ENCODE measurements around the gene PAFAH1B1.
A peak's percentile ranks its signal among the peaks of the same experiment; 100 is the strongest.

Gene PAFAH1B1

GRCh38 chr17:2712300-2713043 is 119.0 kb downstream of the PAFAH1B1 start:
- peaks cover 4% of the 10 kb centered on the region; the same call in 1 of the 2 replicates for H3K27me3 ChIP-seq (ENCODE audit: control insufficient read depth, insufficient read depth, low read length)
- no peaks in the 10 kb centered on the region for H3K9me3 ChIP-seq (ENCODE audit: control insufficient read depth, insufficient read depth, low read length)
- peak overlapping the region; percentile 27 for H3K27ac ChIP-seq (ENCODE audit: low read depth, low read length)
- H3K36me3 ChIP-seq (ENCODE audit: control insufficient read depth, insufficient read depth, low read length), result no peaks in the 10 kb centered on the region
- H3K4me1 ChIP-seq (ENCODE audit: control insufficient read depth, insufficient read depth, low read length), result peaks cover 18% of the 10 kb centered on the region
- H3K4me3 ChIP-seq (ENCODE audit: low read depth, low read length), result peak overlapping the region; percentile 63
- H3K9ac ChIP-seq (ENCODE audit: low read depth, low read length), result 0 out of 2 replicates have a peak overlapping the region, but pooled peaks have one; percentile 34

- Histone ChIP-seq H3K4me1 (ENCODE audit: control insufficient read depth, insufficient read depth, low read length) (peaks cover 18% of the 10 kb centered on the region), H3K27ac (ENCODE audit: low read depth, low read length) (no peak overlapping the region), H3K9ac (ENCODE audit: low read depth, low read length) (no peak overlapping the region), H3K36me3 (ENCODE audit: control insufficient read depth, insufficient read depth, low read length) (no peaks in the 10 kb centered on the region), H3K9me3 (ENCODE audit: control insufficient read depth, insufficient read depth, low read length) (no peaks in the 10 kb centered on the region), H3K4me3 (ENCODE audit: low read depth, low read length) (no peak overlapping the region), H3K27me3 (ENCODE audit: control insufficient read depth, insufficient read depth, low read length) (peaks cover 4% of the 10 kb centered on the region; the same call in 1 of the 2 replicates)
Measured at GRCh38 chr17:2713881-2714280, 120.4 kb downstream of the PAFAH1B1 start.

- Histone ChIP-seq H3K9ac (ENCODE audit: low read depth, low read length) (no peak overlapping the region), H3K9me3 (ENCODE audit: control insufficient read depth, insufficient read depth, low read length) (no peaks in the 10 kb centered on the region), H3K27me3 (ENCODE audit: control insufficient read depth, insufficient read depth, low read length) (no peaks in the 10 kb centered on the region), H3K4me3 (ENCODE audit: low read depth, low read length) (no peak overlapping the region), H3K27ac (ENCODE audit: low read depth, low read length) (no peak overlapping the region), H3K36me3 (ENCODE audit: control insufficient read depth, insufficient read depth, low read length) (no peaks in the 10 kb centered on the region), H3K4me1 (ENCODE audit: control insufficient read depth, insufficient read depth, low read length) (peaks cover 14% of the 10 kb centered on the region)
Measured at GRCh38 chr17:2716649-2717048, 123.2 kb downstream of the PAFAH1B1 start.

- Histone ChIP-seq H3K4me3 (ENCODE audit: low read depth, low read length) (no peak overlapping the region), H3K36me3 (ENCODE audit: control insufficient read depth, insufficient read depth, low read length) (no peaks in the 10 kb centered on the region), H3K27ac (ENCODE audit: low read depth, low read length) (no peak overlapping the region), H3K4me1 (ENCODE audit: control insufficient read depth, insufficient read depth, low read length) (peaks cover 12% of the 10 kb centered on the region), H3K9ac (ENCODE audit: low read depth, low read length) (no peak overlapping the region), H3K9me3 (ENCODE audit: control insufficient read depth, insufficient read depth, low read length) (no peaks in the 10 kb centered on the region), H3K27me3 (ENCODE audit: control insufficient read depth, insufficient read depth, low read length) (no peaks in the 10 kb centered on the region)
Measured at GRCh38 chr17:2718150-2718938, 124.9 kb downstream of the PAFAH1B1 start.

- H3K4me1 ChIP-seq (ENCODE audit: control insufficient read depth, insufficient read depth, low read length), result peaks cover 15% of the 10 kb centered on the region
- H3K36me3 ChIP-seq (ENCODE audit: control insufficient read depth, insufficient read depth, low read length), result no peaks in the 10 kb centered on the region
- H3K9ac ChIP-seq (ENCODE audit: low read depth, low read length), result no peak overlapping the region
- H3K4me3 ChIP-seq (ENCODE audit: low read depth, low read length), result no peak overlapping the region
- no peaks in the 10 kb centered on the region for H3K27me3 ChIP-seq (ENCODE audit: control insufficient read depth, insufficient read depth, low read length)
- no peak overlapping the region for H3K27ac ChIP-seq (ENCODE audit: low read depth, low read length)
- H3K9me3 ChIP-seq (ENCODE audit: control insufficient read depth, insufficient read depth, low read length), result no peaks in the 10 kb centered on the region
Measured at GRCh38 chr17:2719861-2720260, 126.4 kb downstream of the PAFAH1B1 start.

- Histone ChIP-seq H3K9me3 (ENCODE audit: control insufficient read depth, insufficient read depth, low read length) (no peaks in the 10 kb centered on the region), H3K27me3 (ENCODE audit: control insufficient read depth, insufficient read depth, low read length) (no peaks in the 10 kb centered on the region; the same call in 1 of the 2 replicates), H3K27ac (ENCODE audit: low read depth, low read length) (no peak overlapping the region), H3K36me3 (ENCODE audit: control insufficient read depth, insufficient read depth, low read length) (no peaks in the 10 kb centered on the region), H3K4me3 (ENCODE audit: low read depth, low read length) (no peak overlapping the region), H3K9ac (ENCODE audit: low read depth, low read length) (no peak overlapping the region), H3K4me1 (ENCODE audit: control insufficient read depth, insufficient read depth, low read length) (peaks cover 15% of the 10 kb centered on the region)
Measured at GRCh38 chr17:2721603-2722002, 128.1 kb downstream of the PAFAH1B1 start.

- Histone ChIP-seq H3K4me1 (ENCODE audit: control insufficient read depth, insufficient read depth, low read length) (peaks cover 15% of the 10 kb centered on the region), H3K9ac (ENCODE audit: low read depth, low read length) (no peak overlapping the region), H3K4me3 (ENCODE audit: low read depth, low read length) (no peak overlapping the region), H3K27me3 (ENCODE audit: control insufficient read depth, insufficient read depth, low read length) (no peaks in the 10 kb centered on the region; the same call in 1 of the 2 replicates), H3K9me3 (ENCODE audit: control insufficient read depth, insufficient read depth, low read length) (no peaks in the 10 kb centered on the region), H3K36me3 (ENCODE audit: control insufficient read depth, insufficient read depth, low read length) (0 out of 2 replicates have a peak, but pooled peaks cover 6% of the 10 kb centered on the region), H3K27ac (ENCODE audit: low read depth, low read length) (no peak overlapping the region)
Measured at GRCh38 chr17:2722611-2723010, 129.2 kb downstream of the PAFAH1B1 start.

- Histone ChIP-seq H3K9me3 (ENCODE audit: control insufficient read depth, insufficient read depth, low read length) (no peaks in the 10 kb centered on the region), H3K4me3 (ENCODE audit: low read depth, low read length) (peak overlapping the region; percentile 43; the same call in 1 of the 2 replicates), H3K9ac (ENCODE audit: low read depth, low read length) (no peak overlapping the region), H3K27ac (ENCODE audit: low read depth, low read length) (peak overlapping the region; percentile 70), H3K4me1 (ENCODE audit: control insufficient read depth, insufficient read depth, low read length) (peaks cover 15% of the 10 kb centered on the region), H3K36me3 (ENCODE audit: control insufficient read depth, insufficient read depth, low read length) (0 out of 2 replicates have a peak, but pooled peaks cover 6% of the 10 kb centered on the region), H3K27me3 (ENCODE audit: control insufficient read depth, insufficient read depth, low read length) (no peaks in the 10 kb centered on the region; the same call in 1 of the 2 replicates)
Measured at GRCh38 chr17:2723505-2723996, 130.1 kb downstream of the PAFAH1B1 start.

- H3K9me3 ChIP-seq (ENCODE audit: control insufficient read depth, insufficient read depth, low read length), result no peaks in the 10 kb centered on the region
- H3K27me3 ChIP-seq (ENCODE audit: control insufficient read depth, insufficient read depth, low read length), result no peaks in the 10 kb centered on the region; the same call in 1 of the 2 replicates
- H3K36me3 ChIP-seq (ENCODE audit: control insufficient read depth, insufficient read depth, low read length), result 0 out of 2 replicates have a peak, but pooled peaks cover 6% of the 10 kb centered on the region
- H3K4me3 ChIP-seq (ENCODE audit: low read depth, low read length), result peak overlapping the region; percentile 55; the same call in 1 of the 2 replicates
- peak overlapping the region; percentile 60 for H3K9ac ChIP-seq (ENCODE audit: low read depth, low read length)
- H3K4me1 ChIP-seq (ENCODE audit: control insufficient read depth, insufficient read depth, low read length), result peaks cover 15% of the 10 kb centered on the region
- H3K27ac ChIP-seq (ENCODE audit: low read depth, low read length), result peak overlapping the region; percentile 70
Measured at GRCh38 chr17:2723997-2724783, 130.7 kb downstream of the PAFAH1B1 start.

- Histone ChIP-seq H3K36me3 (ENCODE audit: control insufficient read depth, insufficient read depth, low read length) (peaks cover 7% of the 10 kb centered on the region; the same call in 1 of the 2 replicates), H3K4me3 (ENCODE audit: low read depth, low read length) (peak overlapping the region; percentile 55; the same call in 1 of the 2 replicates), H3K27me3 (ENCODE audit: control insufficient read depth, insufficient read depth, low read length) (no peaks in the 10 kb centered on the region; the same call in 1 of the 2 replicates), H3K9me3 (ENCODE audit: control insufficient read depth, insufficient read depth, low read length) (no peaks in the 10 kb centered on the region), H3K9ac (ENCODE audit: low read depth, low read length) (peak overlapping the region; percentile 60; the same call in 1 of the 2 replicates), H3K27ac (ENCODE audit: low read depth, low read length) (no peak overlapping the region), H3K4me1 (ENCODE audit: control insufficient read depth, insufficient read depth, low read length) (peaks cover 12% of the 10 kb centered on the region)
Measured at GRCh38 chr17:2724784-2725164, 131.3 kb downstream of the PAFAH1B1 start.
